ENCODE data around the gene SLBP. TPM values are rescaled to one million over a fixed set of nuclear protein-coding genes. Genes with fewer than 3 reads are reported as not detected.

SLBP gene
- total RNA-seq (2014; rRNA removed; shearing (Covaris generic); ENCODE audit: low replicate concordance) = 72.1 and 99.1 TPM in 2 replicates

DNA sequence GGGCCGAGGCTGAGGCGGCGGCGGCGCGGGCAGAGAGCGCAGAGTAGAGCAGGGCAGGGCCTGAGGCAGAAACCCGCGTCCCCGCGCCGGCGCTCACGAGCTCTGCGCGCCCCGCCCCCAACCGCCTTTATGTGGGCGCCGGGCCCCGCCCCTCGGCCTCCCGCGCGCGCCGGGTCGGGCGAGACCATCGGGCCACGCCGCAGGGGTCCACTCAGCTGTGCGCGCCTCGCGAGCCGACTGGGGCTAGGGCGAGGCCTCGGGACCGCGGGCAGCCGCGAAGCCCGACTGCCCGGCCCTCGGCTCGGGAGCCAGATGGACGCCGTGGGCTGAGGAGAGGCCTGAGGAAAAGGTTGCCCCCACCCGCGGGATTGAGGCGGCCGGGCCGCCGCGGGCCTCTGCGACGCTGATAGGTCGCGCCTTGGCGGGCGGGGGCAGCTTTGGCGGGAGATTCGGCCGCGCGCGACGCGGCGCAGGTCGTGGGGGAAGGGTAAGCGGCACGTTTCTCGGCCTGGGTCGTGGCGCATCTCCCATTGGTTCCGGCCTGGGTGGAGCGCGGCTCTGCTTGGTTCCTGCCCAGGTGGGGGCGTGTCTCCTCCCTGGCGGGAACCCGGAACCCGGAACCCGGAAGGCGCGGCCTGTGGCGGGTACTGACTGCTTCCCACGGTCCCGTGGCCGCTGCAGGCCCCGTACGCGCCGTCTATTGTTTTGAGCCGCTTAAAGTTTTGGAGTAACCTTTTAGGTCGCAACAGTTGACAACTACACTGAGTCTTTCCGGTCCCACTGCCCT is at the start of gene SLBP:
Gene SLBP, minus strand, starts transcription at position 104 of the 787 bp plus-strand sequence. CDS start 131 bp downstream, outside the sequence.
- Histone ChIP-seq H3K9me3 (no peaks in the 10 kb centered on the region), H3K36me3 (peaks cover 17% of the 10 kb centered on the region), H3K4me3 (peak within 1 kb of the TSS; percentile 64), H3K27me3 (no peaks in the 10 kb centered on the region)
- DNase-seq = peak; percentile 93

DNA sequence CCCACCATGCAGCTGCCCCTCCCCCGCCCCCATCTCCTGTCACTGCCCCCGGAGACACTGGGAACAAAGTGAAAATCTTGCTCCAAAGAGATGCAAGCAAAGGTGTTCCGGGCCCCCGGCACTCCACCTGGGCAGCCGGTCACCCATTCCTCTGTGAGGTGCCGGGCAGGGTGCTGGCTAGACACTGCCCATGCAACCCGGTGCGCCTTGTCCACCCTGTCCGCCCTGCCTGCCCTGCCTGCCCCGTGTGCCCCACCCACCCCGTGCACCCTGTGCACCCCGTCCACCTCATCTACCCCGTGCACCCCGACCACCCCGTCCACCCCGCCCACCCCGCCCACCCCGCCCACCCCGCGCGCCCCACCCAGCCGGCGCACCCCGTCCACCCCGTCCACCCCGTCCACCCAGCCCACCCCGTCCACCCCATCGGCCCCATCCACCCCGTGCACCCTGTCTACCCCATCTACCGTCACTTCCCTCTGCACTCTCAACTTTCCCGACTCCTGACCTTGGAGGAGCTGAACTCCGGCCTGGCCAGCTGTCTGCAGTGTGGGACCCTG is 49.1 kb upstream of the SLBP start:
- H3K9me3 ChIP-seq = no peaks in the 10 kb centered on the region
- no peak overlapping the region for H3K4me3 ChIP-seq
- H3K27me3 ChIP-seq = no peaks in the 10 kb centered on the region
- no peaks in the 10 kb centered on the region for H3K36me3 ChIP-seq
- no peak for DNase-seq

DNA sequence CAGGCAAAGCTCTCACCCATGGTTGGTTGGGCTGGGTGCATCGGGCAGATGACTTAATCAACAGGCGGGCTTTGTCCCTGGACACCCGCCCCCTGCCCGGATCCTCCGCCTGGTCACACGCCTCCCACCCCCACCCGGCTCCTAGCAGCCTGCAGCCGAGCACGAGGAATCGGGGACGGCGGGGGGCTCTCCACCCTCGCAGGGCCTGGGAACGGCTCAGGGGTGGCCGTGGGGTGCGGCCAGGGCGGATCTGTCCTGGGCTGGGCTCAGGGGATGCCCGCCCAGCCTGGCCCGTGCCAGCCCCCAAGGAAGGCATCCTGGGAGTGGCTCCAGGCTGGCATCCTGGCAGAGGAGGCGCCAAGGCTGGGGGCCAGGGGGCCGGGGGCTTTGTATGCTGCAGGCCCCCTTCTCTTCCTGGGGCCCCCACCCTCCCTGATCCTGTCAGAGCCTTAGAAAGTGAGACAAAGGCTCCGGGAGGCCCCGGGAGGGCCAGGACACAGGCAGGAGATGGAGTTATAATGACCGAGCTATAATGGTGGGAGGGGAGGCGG is 48.5 kb upstream of the SLBP start:
- Histone ChIP-seq H3K27me3 (no peaks in the 10 kb centered on the region), H3K36me3 (no peaks in the 10 kb centered on the region), H3K9me3 (no peaks in the 10 kb centered on the region), H3K4me3 (no peak overlapping the region)
- no peak for DNase-seq

DNA sequence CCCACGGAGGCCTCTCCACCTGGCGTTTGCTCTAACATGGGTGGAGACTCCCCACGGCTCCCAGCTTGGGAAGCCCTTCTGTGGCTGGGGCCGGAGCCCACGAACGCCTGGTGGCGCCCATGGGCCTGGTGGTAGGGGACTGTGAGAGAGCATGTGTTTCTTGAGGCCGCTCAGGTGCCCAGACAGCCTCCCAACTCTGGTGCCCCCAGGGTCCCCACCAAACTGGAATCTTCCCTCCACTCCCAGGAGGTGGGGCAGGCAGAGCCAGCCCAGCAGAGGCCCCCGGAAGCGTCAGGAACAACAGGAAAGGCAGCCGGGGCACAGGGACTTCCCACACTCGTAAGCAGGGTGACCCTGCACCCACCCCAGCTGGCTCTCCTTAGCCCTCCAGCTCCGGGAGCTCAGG is 47.7 kb upstream of the SLBP start:
- DNase-seq = no peak
- H3K36me3 ChIP-seq = no peaks in the 10 kb centered on the region
- H3K9me3 ChIP-seq = no peaks in the 10 kb centered on the region
- no peaks in the 10 kb centered on the region for H3K27me3 ChIP-seq
- H3K4me3 ChIP-seq = no peak overlapping the region

DNA sequence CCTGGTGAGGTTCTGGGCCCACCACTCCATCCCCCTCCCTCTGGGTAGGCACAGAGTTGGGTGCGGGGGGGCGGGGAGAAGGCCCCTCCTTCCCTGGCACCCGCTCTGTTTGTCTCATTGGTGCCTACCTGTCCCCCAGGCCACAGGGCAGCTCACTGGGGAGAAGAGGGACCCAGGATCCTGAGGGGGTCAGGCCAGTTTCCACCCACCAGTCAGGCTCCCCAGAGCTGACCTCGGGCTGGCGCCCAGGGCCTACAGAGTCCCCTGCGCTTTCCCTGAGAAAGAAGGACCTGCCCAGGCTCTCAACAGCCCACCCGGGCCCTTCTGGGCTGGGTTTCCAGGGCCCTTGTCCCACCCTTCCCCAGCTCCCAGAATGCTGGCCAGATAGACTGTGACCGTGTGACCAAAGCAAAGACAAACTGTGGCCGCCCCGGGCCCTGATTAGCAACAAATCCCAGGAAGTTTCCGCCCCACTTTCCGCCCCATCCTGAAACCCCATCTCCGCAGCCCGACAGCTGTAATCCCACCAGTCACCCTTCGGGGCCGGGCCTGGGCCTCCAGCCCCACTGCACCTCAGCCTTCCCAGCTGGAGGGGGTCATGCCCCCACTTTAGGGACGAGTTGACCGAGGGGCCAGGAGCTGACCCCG is 47.2 kb upstream of the SLBP start:
- H3K9me3 ChIP-seq = no peaks in the 10 kb centered on the region
- no peaks in the 10 kb centered on the region for H3K27me3 ChIP-seq
- no peak overlapping the region for H3K4me3 ChIP-seq
- H3K36me3 ChIP-seq = no peaks in the 10 kb centered on the region
- no peak for DNase-seq

DNA sequence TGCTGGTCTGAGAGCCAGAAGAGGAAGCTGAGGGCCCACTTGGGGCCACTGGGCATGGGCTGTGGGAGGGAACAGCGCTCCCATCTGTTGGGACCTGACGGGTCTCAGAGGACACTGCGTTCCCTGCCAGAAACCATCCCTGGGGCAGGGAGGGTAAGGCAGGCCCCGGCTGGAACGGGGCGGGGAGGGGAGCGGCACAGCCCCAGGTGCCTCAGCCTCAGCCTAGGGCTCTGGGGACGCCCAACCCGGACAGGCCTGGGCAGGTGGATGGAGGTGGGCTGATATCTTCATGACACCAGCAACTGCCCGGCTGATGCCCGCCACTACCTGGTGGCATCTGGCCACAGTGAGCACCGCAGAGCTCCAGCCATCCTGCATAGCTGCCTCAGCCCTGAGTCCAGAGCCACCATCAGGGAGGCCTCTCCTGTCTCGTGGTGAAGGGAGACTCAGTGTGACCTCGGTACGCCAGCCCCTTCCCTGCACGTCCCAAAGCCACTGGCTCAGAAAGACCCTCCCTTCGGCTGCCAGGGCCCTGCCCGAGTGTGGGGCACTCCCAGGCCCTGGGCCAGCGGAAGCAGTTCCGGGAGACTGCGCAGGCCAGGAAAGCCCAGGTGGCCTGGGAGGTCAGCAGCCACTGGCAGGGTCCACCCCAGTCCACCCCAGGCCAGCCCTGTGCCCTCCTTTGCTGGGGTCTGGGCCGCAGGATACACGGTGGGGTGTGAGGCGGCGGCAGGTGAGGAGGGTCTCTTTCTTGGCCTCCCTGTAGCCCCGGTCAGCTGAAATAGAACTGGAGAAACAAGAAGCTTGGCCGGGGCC is 46.4 kb upstream of the SLBP start:
- Histone ChIP-seq H3K27me3 (no peaks in the 10 kb centered on the region), H3K36me3 (no peaks in the 10 kb centered on the region), H3K4me3 (no peak overlapping the region), H3K9me3 (no peaks in the 10 kb centered on the region)
- DNase-seq = no peak

DNA sequence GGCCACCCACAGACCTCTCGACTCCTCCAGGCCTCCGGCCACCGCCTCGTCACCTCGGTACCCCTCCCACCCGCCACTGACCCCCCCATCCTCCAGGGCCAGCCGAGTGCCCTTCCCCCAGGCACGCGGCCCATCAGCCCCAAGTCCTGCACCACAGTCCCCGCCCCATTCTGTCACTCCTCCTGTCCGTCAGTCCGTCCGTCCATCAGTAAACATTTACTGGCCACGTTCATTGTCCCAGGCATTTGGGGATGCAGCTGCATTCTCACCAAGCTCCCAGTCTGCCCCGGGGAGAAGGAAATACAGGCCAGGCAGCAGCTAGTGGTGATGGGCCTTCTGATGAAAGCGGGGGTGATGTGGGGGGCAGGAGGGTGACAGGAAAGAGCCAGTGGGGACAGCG is 45.7 kb upstream of the SLBP start:
- DNase-seq = no peak
- Histone ChIP-seq H3K9me3 (no peaks in the 10 kb centered on the region), H3K4me3 (no peak overlapping the region), H3K27me3 (no peaks in the 10 kb centered on the region), H3K36me3 (no peaks in the 10 kb centered on the region)

DNA sequence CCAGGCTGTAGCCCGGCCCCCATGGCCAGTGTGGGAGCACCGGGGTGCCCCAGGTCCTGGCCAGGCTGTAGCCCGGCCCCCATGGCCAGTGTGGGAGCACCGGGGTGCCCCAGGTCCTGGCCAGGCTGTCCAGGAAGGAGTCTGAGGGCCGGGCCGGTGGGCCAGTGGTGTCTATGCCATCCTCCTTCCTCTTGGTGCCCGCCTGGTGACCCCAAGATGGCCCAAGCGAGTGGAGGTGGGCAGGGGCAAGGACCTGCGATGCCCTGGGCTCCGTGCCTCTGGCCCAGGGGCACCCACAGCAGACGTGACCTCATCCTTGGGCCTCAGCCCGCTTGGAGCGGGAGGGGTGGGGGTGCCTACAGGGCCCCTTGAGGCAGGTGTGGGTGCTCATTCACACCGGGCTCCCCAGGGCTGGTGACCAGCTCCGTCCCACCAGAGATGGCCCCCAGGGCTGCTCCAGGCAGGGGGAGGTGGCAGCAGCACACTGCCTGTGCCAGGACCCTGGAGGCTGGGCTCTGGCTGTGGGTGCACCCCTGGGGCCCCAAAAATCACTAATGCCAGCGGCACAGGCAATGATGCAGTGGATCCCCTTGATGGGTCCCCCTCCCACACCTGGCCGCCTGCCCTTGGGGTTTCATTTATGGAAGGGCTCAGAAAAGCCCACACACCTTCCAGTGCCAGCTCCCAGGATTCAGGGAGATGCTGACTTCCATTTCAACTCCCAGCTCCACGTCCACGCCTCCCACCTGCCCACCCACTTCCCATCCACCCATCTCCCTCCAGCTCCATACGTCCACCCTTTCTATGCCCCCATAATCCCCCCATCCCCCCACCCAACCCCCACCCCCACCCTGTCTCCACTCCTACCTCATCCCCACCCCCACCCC is 45.0 kb upstream of the SLBP start:
- no peak for DNase-seq
- Histone ChIP-seq H3K4me3 (no peak overlapping the region), H3K27me3 (no peaks in the 10 kb centered on the region), H3K9me3 (no peaks in the 10 kb centered on the region), H3K36me3 (no peaks in the 10 kb centered on the region)

DNA sequence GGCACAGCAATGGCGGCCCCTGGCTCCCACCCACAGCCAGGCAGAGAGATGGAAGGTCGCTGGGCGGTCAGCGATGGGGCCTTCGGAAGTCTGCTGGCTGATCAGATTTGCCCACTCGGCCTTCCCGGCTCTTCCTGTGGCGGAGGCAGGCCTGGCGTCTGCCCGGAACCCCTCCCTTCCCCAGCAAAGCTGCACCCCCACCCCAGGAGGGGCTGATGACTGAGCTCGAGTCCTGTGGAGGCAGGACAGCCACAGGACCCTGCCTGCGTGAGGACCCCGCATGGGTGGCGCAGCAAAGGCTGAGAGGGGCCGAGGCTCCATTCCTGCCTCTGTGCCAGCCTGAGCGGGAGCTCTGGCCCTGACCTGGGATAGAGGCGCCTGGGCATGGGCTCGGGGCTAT is 44.0 kb upstream of the SLBP start:
- Histone ChIP-seq H3K9me3 (no peaks in the 10 kb centered on the region), H3K36me3 (no peaks in the 10 kb centered on the region), H3K4me3 (no peak overlapping the region), H3K27me3 (no peaks in the 10 kb centered on the region)
- DNase-seq = no peak

DNA sequence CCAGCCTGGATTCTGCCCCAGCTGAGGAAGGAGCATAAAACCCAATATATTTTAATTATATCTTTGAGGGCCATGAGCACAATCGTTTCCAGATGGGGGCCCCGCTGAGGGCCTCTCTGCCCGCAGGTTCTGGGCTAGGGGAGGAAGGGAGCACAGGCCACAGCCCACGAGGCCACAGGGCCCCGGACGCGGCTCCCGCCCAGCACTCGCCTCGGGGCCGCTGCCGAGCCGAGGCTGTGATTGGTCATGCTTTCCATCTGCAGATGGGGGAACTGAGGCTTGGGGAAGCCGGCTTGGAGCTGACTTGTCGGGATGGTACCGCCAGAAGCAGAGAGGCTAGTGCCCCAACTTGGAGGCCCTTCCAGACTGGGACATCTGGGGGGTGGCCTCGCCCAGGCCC is 43.2 kb upstream of the SLBP start:
- H3K27me3 ChIP-seq = no peaks in the 10 kb centered on the region
- DNase-seq = no peak
- H3K36me3 ChIP-seq = no peaks in the 10 kb centered on the region
- H3K4me3 ChIP-seq = no peak overlapping the region
- no peaks in the 10 kb centered on the region for H3K9me3 ChIP-seq

DNA sequence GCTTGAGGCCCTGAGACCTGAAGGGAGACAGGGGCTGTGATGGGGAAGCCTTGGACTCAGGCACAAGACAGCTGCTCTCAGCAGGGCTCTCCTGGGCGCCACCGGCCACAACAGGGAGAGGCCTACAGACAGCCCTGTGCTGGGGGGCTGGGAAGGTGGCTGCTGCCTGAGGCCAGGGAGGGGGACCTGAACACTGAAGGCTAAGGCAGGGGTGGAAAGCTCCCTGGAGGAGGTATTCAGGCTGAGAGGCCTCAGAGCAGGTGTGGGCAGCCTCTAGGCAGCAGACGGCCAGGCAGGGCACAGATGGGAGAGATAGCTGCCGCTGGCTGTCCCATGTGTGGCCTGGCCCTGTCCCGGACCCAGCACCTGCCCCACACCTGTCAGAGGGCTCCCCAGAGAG is 42.2 kb upstream of the SLBP start:
- H3K36me3 ChIP-seq = no peaks in the 10 kb centered on the region
- no peaks in the 10 kb centered on the region for H3K9me3 ChIP-seq
- H3K4me3 ChIP-seq = no peak overlapping the region
- no peaks in the 10 kb centered on the region for H3K27me3 ChIP-seq
- DNase-seq = no peak

DNA sequence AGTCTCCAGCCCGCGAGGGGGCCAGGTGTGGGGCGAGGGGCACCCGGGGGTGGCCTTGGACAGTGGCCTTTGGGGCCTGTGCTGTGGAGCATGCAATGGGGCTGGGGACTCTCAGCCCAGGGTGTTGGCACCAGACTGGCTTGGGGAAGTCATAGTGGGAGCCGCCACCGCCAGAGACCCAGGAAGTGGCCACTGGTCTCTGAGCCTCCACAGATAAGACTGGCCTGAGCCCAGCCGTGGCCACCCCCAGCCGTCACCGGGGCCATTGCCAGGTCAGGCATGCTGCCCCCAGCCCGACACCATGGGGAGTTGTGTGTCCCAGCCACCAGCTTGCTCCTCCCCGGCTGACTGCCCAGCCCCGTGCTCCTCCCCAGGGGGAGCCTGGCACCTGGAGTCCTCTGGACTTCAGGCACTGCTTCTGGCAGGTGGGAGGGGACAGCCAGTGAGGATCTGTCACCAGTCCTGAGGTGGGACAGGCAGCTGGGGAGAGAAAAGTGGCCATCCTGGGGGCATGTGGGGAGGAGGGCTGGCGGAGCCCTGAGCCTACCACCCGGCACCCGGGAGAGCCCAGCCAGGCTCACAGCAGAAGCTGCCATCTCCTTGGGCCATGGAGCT is 41.7 kb upstream of the SLBP start:
- H3K9me3 ChIP-seq = no peaks in the 10 kb centered on the region
- H3K27me3 ChIP-seq = no peaks in the 10 kb centered on the region
- H3K36me3 ChIP-seq = no peaks in the 10 kb centered on the region
- H3K4me3 ChIP-seq = no peak overlapping the region
- no peak for DNase-seq

DNA sequence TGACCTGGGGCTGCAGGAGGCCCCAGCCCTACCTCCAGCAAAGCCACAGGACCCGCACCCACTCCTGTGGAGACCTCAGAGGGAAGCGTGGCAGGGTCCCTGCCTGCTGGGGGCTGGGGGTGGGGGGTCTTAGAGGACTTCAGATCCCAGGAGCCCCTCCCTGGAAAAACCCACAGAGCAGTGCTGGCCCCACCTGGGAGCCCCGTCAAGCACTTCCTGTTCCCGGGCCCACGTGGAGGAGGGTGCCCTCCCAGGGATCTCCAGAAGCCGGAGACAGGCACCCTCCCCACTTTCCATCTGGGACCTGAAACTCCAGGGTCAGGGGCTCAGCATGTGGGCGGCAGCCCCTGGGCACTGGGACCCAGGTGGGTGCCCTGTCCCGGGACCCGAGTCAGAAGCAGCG is 41.2 kb upstream of the SLBP start:
- no peak for DNase-seq
- Histone ChIP-seq H3K36me3 (no peaks in the 10 kb centered on the region), H3K9me3 (no peaks in the 10 kb centered on the region)

DNA sequence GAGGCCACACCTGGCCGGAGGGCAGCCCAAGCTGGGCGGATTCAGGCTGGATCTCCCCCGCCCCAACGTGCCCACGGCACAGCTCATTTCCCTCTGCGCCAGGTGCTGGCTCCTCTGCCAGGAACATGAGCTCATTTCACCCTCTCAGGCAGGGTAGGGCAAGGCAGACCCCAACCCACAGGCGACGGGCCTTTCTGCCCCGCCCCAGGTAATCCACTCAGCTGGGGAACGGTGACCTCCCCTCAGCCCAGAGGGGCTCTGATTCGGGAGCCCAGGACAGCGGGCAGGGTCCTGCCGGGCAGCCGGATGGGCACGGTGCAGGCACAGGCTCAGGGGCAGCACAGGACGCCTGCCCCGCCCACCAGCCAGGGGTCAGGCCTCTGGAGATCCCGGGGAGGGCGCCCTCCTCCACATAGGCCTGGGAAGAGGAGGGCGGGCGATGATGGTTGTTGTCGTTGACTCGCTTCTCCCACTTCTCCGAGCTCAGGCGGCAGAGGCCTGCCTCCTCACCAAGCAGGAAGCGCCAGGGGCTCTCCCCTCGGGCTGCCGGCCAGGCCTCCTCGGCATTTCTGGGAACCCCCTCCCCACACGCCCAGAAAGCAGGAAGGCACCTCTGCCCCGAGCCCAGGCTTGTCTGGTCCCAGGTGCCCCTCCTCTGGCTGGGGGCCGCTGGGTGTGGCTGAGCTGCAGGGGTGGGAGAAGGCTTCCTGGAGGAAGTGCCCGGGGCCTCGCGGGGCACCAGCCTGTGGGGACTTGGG is 40.3 kb upstream of the SLBP start:
- Histone ChIP-seq H3K27me3 (no peaks in the 10 kb centered on the region), H3K36me3 (no peaks in the 10 kb centered on the region), H3K9me3 (no peaks in the 10 kb centered on the region), H3K4me3 (no peak overlapping the region)
- no peak for DNase-seq

More for the DNA sequence above, 41.2 kb upstream of the SLBP start:
- Histone ChIP-seq H3K27me3 (no peaks in the 10 kb centered on the region), H3K4me3 (no peak overlapping the region)

DNA sequence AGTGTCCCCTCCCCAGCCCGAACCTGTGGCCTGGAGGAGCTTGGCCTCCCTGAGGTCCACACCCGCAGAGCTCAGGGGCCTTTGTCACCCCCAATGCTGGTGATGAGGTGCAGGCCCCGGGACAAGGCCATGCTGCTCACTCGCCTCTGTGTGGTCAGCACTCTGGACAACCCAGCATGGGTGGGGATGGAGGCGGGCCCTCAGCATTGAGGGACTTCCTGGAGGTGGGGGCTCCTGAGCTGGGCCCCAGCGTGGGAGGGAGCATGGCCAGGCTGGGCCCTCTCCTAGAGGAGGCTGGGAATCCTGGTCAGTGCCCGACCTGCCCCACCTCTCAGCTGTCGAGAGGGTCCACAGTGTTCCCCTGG is 39.8 kb upstream of the SLBP start:
- Histone ChIP-seq H3K4me3 (no peak overlapping the region), H3K36me3 (no peaks in the 10 kb centered on the region), H3K27me3 (no peaks in the 10 kb centered on the region), H3K9me3 (no peaks in the 10 kb centered on the region)
- DNase-seq = no peak
